Activated naive CD8-positive, alpha-beta T cell treated with anti-CD3 and anti-CD28 coated beads, Interleukin-2, amount 50 U/mL, for 24 hours (primary cell): ENCODE measurements around the gene SPEM2.
A peak's percentile ranks its signal among the peaks of the same experiment; 100 is the strongest.

Source experiments
- ATAC-seq: fragments of 150-1000 bp; cut with Tn5 transposase; one replicate; pipeline ENCODE4 v1.10.0; 2021
- DNase-seq: peaks from one replicate; pipeline ENCODE4 v3.0.0; 2021
- H3K27ac Mint-ChIP-seq: one replicate; pipeline ENCODE4 v1.8.0; 2021; ENCODE audit warnings: mild to moderate bottlenecking, mixed read lengths
- H3K27me3 Mint-ChIP-seq: one replicate; pipeline ENCODE4 v1.8.0; 2021; ENCODE audit warnings: mixed read lengths
- H3K36me3 Mint-ChIP-seq: one replicate; pipeline ENCODE4 v1.8.0; 2021; ENCODE audit warnings: low read depth, mixed read lengths
- H3K4me1 Mint-ChIP-seq: one replicate; pipeline ENCODE4 v1.8.0; 2021; ENCODE audit warnings: mixed read lengths
- H3K4me3 Mint-ChIP-seq: one replicate; pipeline ENCODE4 v1.8.0; 2021; ENCODE audit warnings: mild to moderate bottlenecking, moderate library complexity, mixed read lengths
- H3K9me3 Mint-ChIP-seq: one replicate; pipeline ENCODE4 v1.8.0; 2021; ENCODE audit warnings: mixed read lengths

SPEM2 gene

DNA sequence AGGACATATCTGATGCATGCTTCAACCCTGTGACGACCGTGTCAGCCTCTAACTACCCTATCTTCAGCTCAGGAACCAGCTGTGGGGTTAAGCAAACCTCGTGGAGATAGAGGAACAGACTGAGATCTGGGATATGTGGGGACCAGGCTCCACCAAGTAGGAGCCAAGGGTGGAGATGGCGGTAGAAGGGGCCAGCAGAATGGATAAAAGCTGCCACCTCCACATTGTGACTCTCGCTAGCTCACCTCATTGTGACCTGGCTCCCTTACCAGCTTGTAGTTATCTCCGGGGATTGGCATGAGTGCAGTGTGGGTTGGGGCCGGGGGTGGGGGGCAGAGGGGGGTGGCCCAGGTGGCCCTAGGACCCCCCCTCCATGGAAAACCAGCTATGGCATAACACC, at the start of gene SPEM2:
SPEM2 (plus strand) TSS at position 301 of the 400 bp plus-strand sequence; CDS start at position 374, 73 bp downstream.
- ATAC-seq = no peak
- Mint-ChIP-seq H3K27me3 (no peaks in the 10 kb centered on the region), H3K4me1 (no peaks in the 10 kb centered on the region), H3K4me3 (no peak within 1 kb of the TSS), H3K9me3 (no peaks in the 10 kb centered on the region), H3K27ac (no peak within 1 kb of the TSS), H3K36me3 (no peaks in the 10 kb centered on the region)
- no peak for DNase-seq

DNA sequence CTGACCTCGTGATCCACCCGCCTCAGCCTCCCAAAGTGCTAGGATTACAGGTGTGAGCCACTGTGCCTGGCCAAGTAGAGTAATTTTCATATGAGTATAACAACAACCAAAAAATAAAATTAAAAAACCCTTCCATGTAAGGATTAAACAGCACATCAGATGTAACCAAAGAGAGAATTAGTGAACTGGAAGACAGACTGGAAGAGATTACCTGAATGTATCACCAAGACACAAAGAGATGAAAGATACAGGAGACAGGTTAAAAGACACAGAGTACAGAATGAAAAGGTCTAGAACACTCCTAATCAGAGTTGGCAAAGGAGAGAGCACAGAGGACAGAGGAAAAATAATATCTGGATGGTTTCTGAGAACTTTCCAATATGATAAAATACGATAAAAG, 46.3 kb upstream of the SPEM2 start:
- H3K4me3 Mint-ChIP-seq = no peak overlapping the region
- peaks cover 6% of the 10 kb centered on the region for H3K9me3 Mint-ChIP-seq
- H3K36me3 Mint-ChIP-seq = no peaks in the 10 kb centered on the region
- peaks cover 49% of the 10 kb centered on the region for H3K27me3 Mint-ChIP-seq
- no peak overlapping the region for H3K27ac Mint-ChIP-seq
- peaks cover 6% of the 10 kb centered on the region for H3K4me1 Mint-ChIP-seq
- no peak for ATAC-seq
- no peak for DNase-seq

DNA sequence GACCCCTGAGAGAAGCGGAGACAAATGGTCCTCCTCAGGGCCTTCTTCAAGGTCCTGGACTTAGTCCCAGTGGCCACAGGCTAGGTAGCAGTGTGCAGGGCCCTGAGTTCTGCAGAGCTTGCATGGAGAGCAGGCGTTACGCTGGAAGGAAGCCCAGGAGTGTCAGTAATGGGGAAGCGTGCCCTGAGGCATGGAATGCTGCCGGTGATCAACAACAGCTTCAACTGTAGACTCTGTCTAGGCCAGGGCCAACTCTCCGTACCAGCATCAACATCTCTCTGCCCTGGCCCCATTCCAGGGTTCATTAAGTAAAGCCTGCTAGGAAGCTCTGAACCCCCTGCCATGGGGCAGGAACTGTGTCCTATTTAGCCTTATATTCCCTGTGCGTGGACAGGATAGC, 45.1 kb upstream of the SPEM2 start:
- Mint-ChIP-seq H3K4me1 (peaks cover 9% of the 10 kb centered on the region), H3K27ac (no peak overlapping the region), H3K36me3 (no peaks in the 10 kb centered on the region), H3K9me3 (peaks cover 6% of the 10 kb centered on the region), H3K4me3 (no peak overlapping the region), H3K27me3 (peaks cover 49% of the 10 kb centered on the region)
- ATAC-seq = no peak
- no peak for DNase-seq

DNA sequence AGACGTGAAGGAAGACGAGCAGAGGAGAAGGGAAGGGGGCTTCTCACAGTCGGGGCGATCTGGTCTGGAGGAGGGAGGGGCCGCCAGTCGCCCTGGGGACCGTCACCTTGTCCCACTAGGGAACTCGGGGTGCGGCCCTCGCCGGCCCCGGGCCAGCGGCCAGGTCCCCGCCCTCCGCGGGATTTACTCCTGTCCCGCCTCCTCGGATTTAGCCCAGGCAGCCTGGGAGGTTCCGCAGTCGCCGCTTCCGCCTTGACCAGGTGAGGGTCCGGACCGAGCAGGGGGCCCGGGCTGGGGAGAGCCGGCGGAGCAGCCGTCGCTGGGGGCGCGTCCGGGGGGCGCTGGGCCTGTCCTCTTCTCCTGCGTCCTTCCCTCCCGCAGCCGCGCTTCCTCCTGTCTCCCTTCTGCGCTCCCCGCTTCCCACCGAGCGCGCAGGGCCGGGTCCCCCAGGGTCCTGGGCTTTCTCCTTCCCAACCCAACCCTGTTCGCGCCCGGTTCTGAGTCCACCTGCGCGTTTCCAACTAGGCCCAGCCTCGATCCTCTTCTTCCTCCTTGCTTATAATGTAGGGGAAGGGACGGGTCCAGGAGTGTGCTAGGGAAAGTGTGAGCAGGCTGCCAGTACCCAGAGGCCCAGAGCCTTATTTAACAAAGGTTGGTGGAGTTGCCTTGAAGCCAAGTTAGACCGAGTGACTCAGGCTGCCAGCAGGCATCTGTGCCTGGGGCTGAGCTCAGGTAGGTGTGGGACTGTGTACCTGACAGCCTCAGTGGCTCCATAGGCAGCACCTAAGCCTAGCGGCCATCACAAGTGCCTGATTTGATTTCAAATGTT, 44.3 kb upstream of the SPEM2 start, which contains the start of gene TNK1:
TNK1 (plus strand) TSS at position 235 of the 829 bp plus-strand sequence. CDS start 1,838 bp downstream, outside the sequence.
- no peak within 1 kb of the TSS for H3K27ac Mint-ChIP-seq
- H3K27me3 Mint-ChIP-seq = peaks cover 49% of the 10 kb centered on the region

DNA sequence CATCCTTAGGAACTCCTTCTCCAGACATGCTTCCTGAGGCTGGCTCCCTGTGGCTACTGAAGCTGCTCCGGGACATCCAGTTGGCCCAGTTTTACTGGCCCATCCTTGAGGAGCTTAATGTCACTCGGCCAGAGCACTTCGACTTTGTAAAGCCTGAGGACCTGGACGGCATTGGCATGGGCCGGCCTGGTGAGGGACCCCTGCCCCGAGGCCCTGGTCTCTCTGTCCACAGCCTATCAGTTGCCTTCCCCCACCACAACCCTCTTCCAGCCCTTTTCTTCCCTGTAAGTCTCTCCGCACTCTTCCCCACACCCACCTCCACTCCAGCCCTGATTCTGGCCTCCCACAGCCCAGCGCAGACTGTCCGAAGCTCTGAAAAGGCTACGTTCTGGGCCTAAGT, 42.5 kb upstream of the SPEM2 start:
- ATAC-seq (no peak), DNase-seq (no peak)
- Mint-ChIP-seq H3K4me1 (peaks cover 9% of the 10 kb centered on the region), H3K36me3 (no peaks in the 10 kb centered on the region), H3K9me3 (peaks cover 6% of the 10 kb centered on the region), H3K27me3 (peaks cover 39% of the 10 kb centered on the region), H3K4me3 (no peak overlapping the region), H3K27ac (no peak overlapping the region)

More for the DNA sequence above, 44.3 kb upstream of the SPEM2 start, which contains the start of gene TNK1:
- Mint-ChIP-seq H3K4me3 (no peak within 1 kb of the TSS), H3K4me1 (peaks cover 9% of the 10 kb centered on the region), H3K36me3 (no peaks in the 10 kb centered on the region), H3K9me3 (peaks cover 6% of the 10 kb centered on the region)
- ATAC-seq (no peak), DNase-seq (no peak)

GRCh38 chr17:7383371-7383741, 42.1 kb upstream of the SPEM2 start:
- H3K9me3 Mint-ChIP-seq = peaks cover 6% of the 10 kb centered on the region
- no peak overlapping the region for H3K27ac Mint-ChIP-seq
- H3K4me3 Mint-ChIP-seq = no peak overlapping the region
- peaks cover 37% of the 10 kb centered on the region for H3K27me3 Mint-ChIP-seq
- H3K4me1 Mint-ChIP-seq = peaks cover 9% of the 10 kb centered on the region
- no peaks in the 10 kb centered on the region for H3K36me3 Mint-ChIP-seq
- ATAC-seq (no peak), DNase-seq (no peak)

- DNase-seq (peak; percentile 78), ATAC-seq (peak; percentile 97)
- Mint-ChIP-seq H3K4me3 (peak overlapping the region; percentile 77), H3K9me3 (peaks cover 6% of the 10 kb centered on the region), H3K36me3 (peaks cover under 1% of the 10 kb centered on the region), H3K27me3 (peaks cover 35% of the 10 kb centered on the region), H3K27ac (no peak overlapping the region), H3K4me1 (peaks cover 9% of the 10 kb centered on the region)
Measured at GRCh38 chr17:7383742-7384488, 41.5 kb upstream of the SPEM2 start.

DNA sequence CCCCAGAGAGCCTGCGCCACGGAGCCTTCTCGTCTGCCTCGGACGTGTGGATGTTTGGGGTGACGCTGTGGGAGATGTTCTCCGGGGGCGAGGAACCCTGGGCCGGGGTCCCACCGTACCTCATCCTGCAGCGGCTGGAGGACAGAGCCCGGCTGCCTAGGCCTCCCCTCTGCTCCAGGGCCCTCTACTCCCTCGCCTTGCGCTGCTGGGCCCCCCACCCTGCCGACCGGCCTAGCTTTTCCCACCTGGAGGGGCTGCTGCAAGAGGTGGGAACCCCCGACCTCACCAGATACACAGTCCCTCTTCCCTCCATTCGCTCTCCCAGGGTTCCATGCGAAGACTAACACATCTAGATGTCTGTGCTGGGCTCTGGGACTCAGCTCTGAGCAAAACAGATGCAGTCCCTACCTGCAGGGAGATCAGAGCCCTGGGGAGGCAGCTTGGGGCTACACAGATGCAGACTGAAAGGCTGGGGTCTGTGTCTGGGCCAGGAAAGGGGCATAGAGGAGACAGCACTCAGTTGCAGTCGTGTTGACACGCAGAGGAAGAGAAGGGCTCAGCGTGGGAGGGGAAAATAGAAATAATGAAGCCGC, 40.8 kb upstream of the SPEM2 start:
- Mint-ChIP-seq H3K9me3 (no peaks in the 10 kb centered on the region), H3K4me3 (peak overlapping the region; percentile 77), H3K36me3 (peaks cover 4% of the 10 kb centered on the region), H3K27ac (peak overlapping the region; percentile 24), H3K4me1 (peaks cover 9% of the 10 kb centered on the region), H3K27me3 (peaks cover 28% of the 10 kb centered on the region)
- DNase-seq = no peak
- no peak for ATAC-seq

GRCh38 chr17:7388856-7389255, 36.6 kb upstream of the SPEM2 start:
- Mint-ChIP-seq H3K4me1 (peaks cover 16% of the 10 kb centered on the region), H3K27me3 (no peaks in the 10 kb centered on the region), H3K27ac (no peak overlapping the region), H3K4me3 (no peak overlapping the region), H3K36me3 (peaks cover 11% of the 10 kb centered on the region), H3K9me3 (no peaks in the 10 kb centered on the region)
- ATAC-seq = no peak
- DNase-seq = no peak

- DNase-seq = no peak
- H3K4me1 Mint-ChIP-seq = peaks cover 18% of the 10 kb centered on the region
- ATAC-seq = no peak
- no peaks in the 10 kb centered on the region for H3K9me3 Mint-ChIP-seq
- H3K4me3 Mint-ChIP-seq = no peak overlapping the region
- no peak overlapping the region for H3K27ac Mint-ChIP-seq
- no peaks in the 10 kb centered on the region for H3K27me3 Mint-ChIP-seq
- H3K36me3 Mint-ChIP-seq = peaks cover 11% of the 10 kb centered on the region
Measured at GRCh38 chr17:7389924-7390910, 35.2 kb upstream of the SPEM2 start.

DNA sequence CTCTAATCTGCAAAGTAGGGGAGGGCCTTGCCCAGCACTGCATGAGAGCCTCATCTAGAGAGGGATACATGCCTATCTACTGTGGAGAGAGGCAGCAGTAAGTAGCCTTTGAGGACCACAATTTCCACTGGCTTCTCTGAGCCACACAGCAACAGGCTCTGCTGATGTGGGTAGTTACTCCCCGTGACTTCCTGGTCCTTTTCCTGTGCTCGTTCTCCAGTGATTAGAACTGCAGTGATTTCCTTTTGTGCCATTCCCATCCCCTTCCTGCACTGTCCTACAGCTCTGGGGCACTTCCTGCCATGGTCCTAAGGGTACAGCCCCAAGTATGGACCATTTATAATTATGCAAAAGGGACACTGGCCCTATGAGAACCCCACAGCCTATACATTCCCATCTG, 34.1 kb upstream of the SPEM2 start:
- Mint-ChIP-seq H3K4me1 (peaks cover 20% of the 10 kb centered on the region), H3K9me3 (no peaks in the 10 kb centered on the region), H3K4me3 (no peak overlapping the region), H3K27ac (no peak overlapping the region), H3K27me3 (no peaks in the 10 kb centered on the region), H3K36me3 (peaks cover 11% of the 10 kb centered on the region)
- ATAC-seq (no peak), DNase-seq (no peak)

DNA sequence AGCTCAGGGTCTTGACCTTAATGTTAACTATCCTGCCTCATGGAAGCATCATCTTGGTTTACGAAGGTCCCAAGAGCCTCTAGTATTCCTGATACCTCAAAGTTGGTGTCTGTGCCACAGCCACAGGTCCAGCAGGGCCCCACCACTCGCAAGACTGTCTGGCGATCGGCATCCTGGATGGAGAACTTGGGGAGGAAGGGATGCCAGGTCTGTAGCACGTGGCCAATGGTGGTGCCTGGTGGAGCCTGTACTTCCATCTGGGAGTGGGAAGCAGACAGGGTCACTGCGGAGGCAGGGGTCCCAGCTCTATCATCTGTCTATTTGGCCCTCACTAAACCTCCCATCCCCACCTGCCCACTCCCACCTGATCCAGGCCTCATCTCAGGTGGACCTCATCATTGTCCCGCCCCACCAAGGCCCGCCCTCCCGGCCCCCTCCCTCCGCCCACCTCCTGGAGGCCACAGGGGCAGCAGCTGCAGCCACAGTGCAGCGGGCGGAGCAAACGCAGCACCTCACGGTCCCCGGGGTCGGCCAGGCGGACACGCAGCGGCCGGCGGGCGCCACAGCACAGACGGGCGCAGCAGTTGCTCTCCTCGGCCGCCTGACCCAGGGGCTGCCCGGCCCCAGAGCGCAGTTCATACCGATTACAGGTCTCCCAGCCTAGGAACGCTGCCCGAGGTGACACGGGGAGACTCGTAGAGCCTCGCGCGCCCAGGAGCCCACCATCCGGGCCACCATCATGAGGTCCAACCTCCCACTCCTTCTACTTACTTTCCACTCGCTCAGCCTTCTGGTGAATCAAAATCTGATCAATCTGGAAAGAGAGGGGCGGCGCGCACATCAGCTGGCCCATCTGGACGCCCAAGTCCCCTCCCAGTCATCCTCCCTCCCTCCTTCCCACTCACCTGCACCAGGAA, 32.5 kb upstream of the SPEM2 start:
- Mint-ChIP-seq H3K27ac (peak overlapping the region; percentile 22), H3K9me3 (no peaks in the 10 kb centered on the region), H3K4me1 (peaks cover 20% of the 10 kb centered on the region), H3K4me3 (peak overlapping the region; percentile 94), H3K27me3 (no peaks in the 10 kb centered on the region), H3K36me3 (peaks cover 11% of the 10 kb centered on the region)
- ATAC-seq (no peak), DNase-seq (no peak)
